HG03460 (cell line): Measurements from ENCODE around the gene PC.

Experiments used
- ATAC-seq: cut with Tn5 transposase; IDR thresholded peaks from one replicate; pipeline ENCODE4 v1.9.1; 2021; ENCODE audit not compliant: unreplicated experiment

Gene PC

GRCh38 chr11:66868726-66869566 lies 89.2 kb downstream of the PC start:
- no peak for ATAC-seq

GRCh38 chr11:66868082-66868725 lies 90.0 kb downstream of the PC start:
- no peak for ATAC-seq

- no peak for ATAC-seq
Measured at GRCh38 chr11:66867425-66868040, 90.7 kb downstream of the PC start.

- no peak for ATAC-seq
Measured at GRCh38 chr11:66866511-66866986, 91.6 kb downstream of the PC start.

GRCh38 chr11:66866007-66866406 lies 92.2 kb downstream of the PC start:
- no peak for ATAC-seq

GRCh38 chr11:66864924-66865697 lies 93.1 kb downstream of the PC start:
- ATAC-seq: no peak

- ATAC-seq: no peak
Measured at GRCh38 chr11:66864172-66864901, 93.8 kb downstream of the PC start.

- no peak for ATAC-seq
Measured at GRCh38 chr11:66863428-66864125, 94.6 kb downstream of the PC start.

GRCh38 chr11:66862559-66863037 lies 95.6 kb downstream of the PC start:
- no peak for ATAC-seq

- no peak for ATAC-seq
Measured at GRCh38 chr11:66861774-66862558, 96.2 kb downstream of the PC start.

GRCh38 chr11:66861038-66861773 lies 97.0 kb downstream of the PC start:
- no peak for ATAC-seq

- ATAC-seq: no peak
Measured at GRCh38 chr11:66860449-66860831, 97.7 kb downstream of the PC start.

- ATAC-seq: no peak
Measured at GRCh38 chr11:66859686-66860448, 98.3 kb downstream of the PC start.

- no peak for ATAC-seq
Measured at GRCh38 chr11:66858939-66859685, 99.1 kb downstream of the PC start.

GRCh38 chr11:66858186-66858938 lies 99.8 kb downstream of the PC start:
- ATAC-seq: no peak

- ATAC-seq: no peak
Measured at GRCh38 chr11:66857927-66858185, 100.3 kb downstream of the PC start.
